Ovary (tissue), 3 donors: ENCODE results near the gene KNDC1.

Source experiments
- CTCF ChIP-seq, 3 donors: fragments of 450-650 bp in 2 of 3; fragments of 200-600 bp in 1 of 3; IDR thresholded peaks; one replicate each; pipeline versions ENCODE4 v1.5.1 to v1.8.0; 2016 to 2022; ENCODE audit warnings: antibody characterized with exemption in 3 of 3, mild to moderate bottlenecking in 1 of 3
- EP300 ChIP-seq: sonication (generic); formaldehyde crosslinking; IDR thresholded peaks from one replicate; pipeline ENCODE4 v1.6.1; 2017; ENCODE audit warnings: antibody characterized with exemption
- donor health status: DM: no; HTN: no; CAD: no.

GRCh38 chr10:133199488-133199885 is 39.5 kb downstream of the KNDC1 start:
- TF ChIP-seq CTCF (IDR thresholded peaks at IDR 0.05) = no peak
- no peak for TF ChIP-seq EP300
